Measurements from ENCODE around the gene JPT1. TPM values are rescaled to one million over a fixed set of nuclear protein-coding genes. Genes with fewer than 3 reads are reported as not detected.

Gene JPT1
- total RNA-seq, 4 donors from 2014 or later: 18.8 to 45.9 (median 31.7) TPM

DNA sequence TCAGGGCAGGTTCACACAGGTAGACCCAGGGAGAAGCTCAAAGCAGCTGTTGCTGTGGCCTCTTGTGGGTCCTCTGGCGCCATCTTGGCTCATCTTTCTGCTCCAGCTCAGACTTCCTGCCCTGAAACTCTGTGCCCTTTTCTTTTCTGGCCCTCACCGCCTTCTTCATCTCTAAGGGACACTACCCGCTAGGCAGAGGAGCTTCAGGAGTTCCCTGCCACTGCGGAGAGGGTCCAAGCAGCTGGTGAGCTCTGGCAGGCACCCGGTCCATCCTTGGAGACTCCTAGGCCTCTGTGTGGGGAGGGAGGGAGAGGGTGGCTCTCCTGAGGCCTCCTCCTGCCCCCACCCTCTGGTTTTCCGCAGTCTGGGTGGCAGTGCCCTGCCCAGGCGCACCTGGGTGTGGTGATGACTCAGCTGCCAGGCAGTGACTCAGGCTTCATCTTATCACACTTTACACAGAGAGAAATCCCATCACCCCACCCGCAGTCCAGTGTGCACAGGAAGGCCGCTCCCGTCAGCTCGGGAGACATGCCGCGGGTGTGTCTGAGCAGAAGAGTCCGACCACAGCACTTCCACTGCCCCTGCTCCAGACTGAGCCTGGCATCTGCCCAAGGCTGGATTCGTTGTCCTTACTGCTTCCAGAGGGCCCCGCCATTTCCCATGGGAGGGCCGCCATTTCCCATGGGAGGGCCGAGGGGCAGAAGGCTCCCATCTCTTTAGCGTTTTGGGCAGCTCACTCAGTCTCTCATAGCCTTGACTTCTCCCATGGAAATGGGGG, 30.1 kb downstream of the JPT1 start:
- DNase-seq (ENCODE audit: low spot score) (peak; percentile 67), ATAC-seq (ENCODE audit: low FRiP score) (peak; percentile 95)
- TF ChIP-seq, protein P1, sequence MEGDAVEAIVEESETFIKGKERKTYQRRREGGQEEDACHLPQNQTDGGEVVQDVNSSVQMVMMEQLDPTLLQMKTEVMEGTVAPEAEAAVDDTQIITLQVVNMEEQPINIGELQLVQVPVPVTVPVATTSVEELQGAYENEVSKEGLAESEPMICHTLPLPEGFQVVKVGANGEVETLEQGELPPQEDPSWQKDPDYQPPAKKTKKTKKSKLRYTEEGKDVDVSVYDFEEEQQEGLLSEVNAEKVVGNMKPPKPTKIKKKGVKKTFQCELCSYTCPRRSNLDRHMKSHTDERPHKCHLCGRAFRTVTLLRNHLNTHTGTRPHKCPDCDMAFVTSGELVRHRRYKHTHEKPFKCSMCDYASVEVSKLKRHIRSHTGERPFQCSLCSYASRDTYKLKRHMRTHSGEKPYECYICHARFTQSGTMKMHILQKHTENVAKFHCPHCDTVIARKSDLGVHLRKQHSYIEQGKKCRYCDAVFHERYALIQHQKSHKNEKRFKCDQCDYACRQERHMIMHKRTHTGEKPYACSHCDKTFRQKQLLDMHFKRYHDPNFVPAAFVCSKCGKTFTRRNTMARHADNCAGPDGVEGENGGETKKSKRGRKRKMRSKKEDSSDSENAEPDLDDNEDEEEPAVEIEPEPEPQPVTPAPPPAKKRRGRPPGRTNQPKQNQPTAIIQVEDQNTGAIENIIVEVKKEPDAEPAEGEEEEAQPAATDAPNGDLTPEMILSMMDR (IDR thresholded peaks at IDR 0.05): no peak

DNA sequence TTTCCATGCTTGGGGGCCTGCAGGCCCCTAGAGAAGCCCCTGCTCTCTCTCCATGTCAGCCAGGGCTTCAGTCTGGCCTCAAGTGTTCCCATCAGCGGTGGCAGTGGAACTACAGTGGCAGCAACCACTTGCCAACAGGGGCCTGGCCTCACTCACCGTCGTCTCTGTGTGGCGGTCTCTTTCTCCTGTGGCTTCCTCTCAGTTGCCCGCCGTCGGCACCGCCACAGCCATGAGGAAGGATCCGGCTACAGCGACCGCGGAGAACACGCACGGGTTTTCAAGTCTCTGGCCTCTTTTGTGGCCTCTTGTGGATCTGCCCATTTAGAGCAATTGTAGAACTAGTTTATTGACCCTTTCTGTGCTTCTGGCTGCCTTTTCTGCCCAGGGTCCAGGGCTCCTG, 36.0 kb downstream of the JPT1 start:
- no peak for ATAC-seq (ENCODE audit: low FRiP score)
- no peak for DNase-seq (ENCODE audit: low spot score)
- TF ChIP-seq, protein P1 (IDR thresholded peaks at IDR 0.05): no peak

DNA sequence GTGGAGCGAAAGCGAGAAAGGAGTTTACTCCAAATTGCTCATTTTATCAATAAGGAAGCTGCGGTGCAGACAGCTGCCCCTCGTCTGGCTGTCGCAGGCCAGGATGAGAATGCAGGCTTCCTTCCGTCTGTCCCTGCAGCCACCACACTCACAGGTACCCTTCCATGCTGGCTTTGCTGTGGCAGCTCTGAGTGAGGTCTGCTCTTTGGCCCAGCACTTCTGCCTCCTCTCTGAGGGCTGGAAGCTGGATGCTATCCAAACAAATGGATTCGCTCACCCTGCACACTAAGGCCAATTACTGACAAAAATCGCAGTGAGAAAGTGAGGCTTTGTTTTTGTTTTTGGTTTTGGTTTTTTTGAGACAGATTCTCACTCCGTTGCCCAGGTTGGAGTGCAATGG, 37.6 kb downstream of the JPT1 start:
- DNase-seq (ENCODE audit: low spot score) (no peak), ATAC-seq (ENCODE audit: low FRiP score) (no peak)
- TF ChIP-seq, protein P1 (IDR thresholded peaks at IDR 0.05): no peak

DNA sequence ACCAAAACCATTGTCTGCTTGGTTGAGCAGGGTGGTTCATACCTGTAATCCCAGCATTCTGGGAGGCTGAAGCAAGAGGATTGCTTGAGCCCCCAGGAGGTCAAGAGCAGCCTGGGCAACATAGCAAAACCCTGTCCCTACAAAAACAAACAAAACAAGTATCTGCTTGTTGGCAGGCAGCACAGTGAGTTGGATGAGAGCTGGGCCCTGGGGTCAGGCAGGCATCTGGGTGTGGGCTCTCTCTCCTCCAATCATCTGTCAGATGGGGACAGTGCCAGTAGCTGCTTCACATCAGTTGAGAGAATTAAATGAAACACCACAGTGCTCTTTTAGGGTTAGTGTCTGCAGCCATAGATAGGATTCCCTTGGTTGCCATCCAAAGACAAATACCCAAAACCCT, 38.8 kb downstream of the JPT1 start:
- ATAC-seq (ENCODE audit: low FRiP score) (no peak), DNase-seq (ENCODE audit: low spot score) (no peak)
- TF ChIP-seq, protein P1 (IDR thresholded peaks at IDR 0.05): no peak

DNA sequence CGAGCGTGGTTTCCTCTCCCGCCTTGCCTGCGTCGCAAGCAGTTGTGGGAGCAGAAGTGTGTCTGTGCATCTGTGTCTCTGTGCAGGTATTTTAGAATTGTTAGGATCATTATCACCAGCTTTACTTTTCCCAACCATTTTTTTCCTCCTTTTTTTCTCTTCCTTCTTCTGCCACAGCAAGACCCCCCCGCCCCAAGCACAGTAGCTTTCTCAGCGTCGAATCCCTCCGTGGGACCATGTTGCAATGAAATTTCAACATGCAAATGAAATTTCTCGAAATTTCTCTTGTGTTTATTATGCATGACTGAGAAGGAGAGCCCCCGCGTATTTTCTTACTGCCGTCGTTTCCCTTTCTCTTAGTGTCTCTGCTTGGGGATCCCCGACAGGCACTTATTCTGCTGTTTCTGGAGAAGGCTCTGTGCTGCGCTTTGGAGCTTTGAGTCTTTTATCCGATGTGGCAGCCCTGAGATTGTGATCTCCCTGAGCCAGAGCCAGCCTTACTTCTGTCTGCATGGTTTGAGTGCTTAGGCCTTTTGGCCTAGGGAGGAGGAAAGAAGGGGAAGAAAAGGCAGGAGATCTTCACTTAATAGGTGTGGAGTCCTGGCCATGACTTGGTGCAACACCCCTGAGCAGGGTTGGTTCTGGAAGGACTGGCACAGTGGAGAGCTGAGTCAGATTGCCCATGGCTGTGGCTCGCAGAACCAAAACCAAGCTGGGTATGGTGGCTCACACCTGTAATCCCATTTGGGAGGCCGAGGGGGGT, 39.6 kb downstream of the JPT1 start:
- DNase-seq (ENCODE audit: low spot score) (no peak), ATAC-seq (ENCODE audit: low FRiP score) (no peak)
- TF ChIP-seq, protein P1 (IDR thresholded peaks at IDR 0.05): no peak

DNA sequence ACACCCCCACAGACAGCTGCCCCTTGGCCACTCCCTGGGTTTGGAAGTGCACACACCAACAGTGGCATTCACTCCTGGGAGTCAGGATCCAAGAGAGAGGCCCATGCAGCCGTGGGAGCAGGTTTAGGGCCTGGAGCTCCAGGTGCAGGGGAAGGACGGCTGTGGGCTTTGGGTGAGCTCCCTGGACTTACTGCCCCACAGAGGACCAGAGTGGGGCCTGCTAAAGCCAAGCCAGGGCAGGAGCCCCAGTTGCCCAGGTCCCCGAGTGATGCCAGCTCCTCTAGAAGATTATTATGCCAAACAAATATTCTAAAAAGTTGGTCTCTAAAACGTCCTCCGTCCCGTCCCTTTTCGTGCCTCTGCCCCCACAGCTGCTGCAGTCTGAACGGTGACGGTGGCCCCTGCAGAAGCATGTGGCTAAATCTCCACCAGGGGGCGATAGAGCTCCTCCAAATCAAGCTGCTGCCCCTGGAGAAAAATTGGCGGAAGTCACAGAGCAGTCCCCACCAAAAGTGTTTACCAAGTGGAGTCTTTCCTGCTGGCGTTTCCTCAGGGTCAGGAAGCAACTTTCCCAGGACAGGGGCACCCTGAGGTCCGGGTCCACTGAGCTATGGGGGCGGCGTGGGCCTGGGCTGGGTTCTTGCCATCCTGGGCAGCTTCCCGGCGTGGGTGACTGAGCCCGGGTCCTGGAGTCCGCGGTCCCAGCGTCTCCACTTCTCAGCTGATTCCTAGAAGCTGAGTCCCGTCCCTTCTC, 40.3 kb downstream of the JPT1 start:
- DNase-seq (ENCODE audit: low spot score) (peak; percentile 91), ATAC-seq (ENCODE audit: low FRiP score) (peak; percentile 68)
- TF ChIP-seq, protein P1 (IDR thresholded peaks at IDR 0.05): peak in 2 of 3 donors; percentile 59 to 87
